Fibroblast of skin of right quadriceps (primary cell): ENCODE measurements around the gene RGL1.

Source experiments
- DNase-seq: peaks from one replicate; pipeline ENCODE4 v3.0.0-alpha.2; 2013

The RGL1 gene

GRCh38 chr1:183824291-183824690 is 19.4 kb downstream of the RGL1 start:
- no peak for DNase-seq

DNA sequence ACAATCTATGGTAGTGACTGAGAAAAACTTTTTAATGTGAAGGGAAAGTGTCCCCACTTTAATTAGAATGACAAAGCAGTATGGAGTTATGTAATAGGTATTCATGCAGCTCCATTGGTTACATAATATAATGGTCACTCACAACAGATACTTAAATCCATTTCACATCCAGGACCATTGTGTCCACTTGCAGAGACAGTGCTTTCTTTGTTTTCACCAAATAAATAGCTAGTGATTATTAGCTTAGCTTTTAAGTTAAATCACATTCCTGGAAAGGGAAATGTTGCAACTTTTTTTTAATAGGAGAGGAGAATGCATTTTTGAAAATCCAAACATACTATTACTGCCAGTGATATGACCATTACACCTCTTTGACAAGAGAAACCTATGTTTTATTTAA is 22.9 kb downstream of the RGL1 start:
- DNase-seq: no peak

- DNase-seq: no peak
These were observed 25.5 kb downstream of the RGL1 start for GRCh38 chr1:183830389-183830788.

DNA sequence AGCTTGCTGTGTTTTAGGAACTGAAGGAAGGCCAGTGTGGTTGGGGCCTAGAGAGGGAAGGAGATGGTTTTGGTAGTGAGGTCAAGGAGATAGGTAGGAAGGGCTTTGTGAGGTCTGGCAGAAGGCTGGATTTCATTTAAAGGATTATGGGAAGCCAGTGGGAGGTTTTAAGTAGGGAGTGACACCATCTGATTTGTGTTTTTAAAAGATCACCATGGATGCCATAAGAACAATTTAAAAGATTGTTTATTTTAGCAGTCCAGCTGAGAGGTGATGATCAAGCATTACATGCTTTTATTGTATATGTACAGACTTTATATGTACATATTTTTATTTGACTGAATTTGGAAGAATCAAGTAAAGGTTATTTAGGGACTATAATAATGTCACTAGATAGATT is 26.4 kb downstream of the RGL1 start:
- DNase-seq: no peak

GRCh38 chr1:183832459-183832858 is 27.5 kb downstream of the RGL1 start:
- DNase-seq: no peak

DNA sequence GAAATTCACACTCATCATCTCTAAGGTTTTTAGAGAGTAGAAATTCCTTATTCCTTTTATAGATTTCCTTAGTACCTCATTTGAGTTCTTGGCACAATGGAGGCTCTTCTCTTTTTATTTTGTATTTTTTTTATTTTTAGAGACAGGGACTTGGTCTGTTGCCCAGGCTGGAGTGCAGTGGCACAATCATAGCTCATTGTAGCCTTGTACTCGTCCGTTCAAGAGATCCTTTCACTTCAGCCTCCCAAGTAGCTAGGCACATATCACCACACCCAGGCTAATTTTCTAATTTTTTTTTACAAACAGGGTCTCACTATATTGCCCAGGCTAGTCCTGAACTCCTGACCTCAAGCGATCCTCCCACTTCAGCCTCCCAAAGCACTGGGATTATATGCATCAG is 29.6 kb downstream of the RGL1 start:
- no peak for DNase-seq

DNA sequence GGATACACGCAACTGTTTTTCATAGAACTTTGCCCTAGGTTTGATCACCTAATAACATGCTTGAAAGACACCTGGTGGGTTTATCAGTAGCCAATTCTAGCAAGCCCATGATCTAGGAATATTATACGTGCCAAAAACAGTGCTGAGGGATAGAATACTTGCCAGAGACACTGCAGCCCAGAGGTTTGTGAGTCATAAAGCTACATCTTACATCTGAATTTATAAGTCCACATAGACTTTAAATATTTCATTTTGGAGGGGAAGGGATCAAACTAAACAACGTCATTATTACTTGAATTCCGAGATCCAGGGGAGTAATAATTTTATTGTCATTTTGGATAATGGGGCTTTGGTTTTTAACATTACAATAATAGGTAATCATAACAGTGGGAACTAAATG is 31.7 kb downstream of the RGL1 start:
- DNase-seq: no peak

- no peak for DNase-seq
These were observed 32.1 kb downstream of the RGL1 start for GRCh38 chr1:183837062-183837461.

- no peak for DNase-seq
These were observed 33.3 kb downstream of the RGL1 start for GRCh38 chr1:183838221-183838620.

DNA sequence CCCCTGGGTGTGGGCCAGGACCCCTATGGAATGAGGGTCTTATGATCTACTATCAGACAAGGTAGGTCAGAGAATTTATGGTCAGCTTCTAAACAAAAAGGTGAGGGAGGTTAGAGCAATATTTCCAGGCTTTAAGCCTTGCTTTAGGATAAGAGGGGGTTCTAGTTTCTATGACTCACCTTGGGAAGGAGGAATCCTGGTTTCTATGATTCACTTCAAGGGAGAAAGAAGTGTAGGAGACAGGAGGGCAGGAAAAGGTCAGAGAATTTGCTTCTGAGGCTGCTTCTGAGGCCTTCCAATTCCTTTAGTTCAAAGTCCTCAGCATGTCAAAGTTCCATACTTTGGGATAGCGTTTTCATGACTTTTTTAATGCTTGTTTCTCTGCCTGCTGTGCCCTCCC is 35.2 kb downstream of the RGL1 start:
- DNase-seq: peak; percentile 67

GRCh38 chr1:183841550-183841949 is 36.6 kb downstream of the RGL1 start:
- DNase-seq: no peak

DNA sequence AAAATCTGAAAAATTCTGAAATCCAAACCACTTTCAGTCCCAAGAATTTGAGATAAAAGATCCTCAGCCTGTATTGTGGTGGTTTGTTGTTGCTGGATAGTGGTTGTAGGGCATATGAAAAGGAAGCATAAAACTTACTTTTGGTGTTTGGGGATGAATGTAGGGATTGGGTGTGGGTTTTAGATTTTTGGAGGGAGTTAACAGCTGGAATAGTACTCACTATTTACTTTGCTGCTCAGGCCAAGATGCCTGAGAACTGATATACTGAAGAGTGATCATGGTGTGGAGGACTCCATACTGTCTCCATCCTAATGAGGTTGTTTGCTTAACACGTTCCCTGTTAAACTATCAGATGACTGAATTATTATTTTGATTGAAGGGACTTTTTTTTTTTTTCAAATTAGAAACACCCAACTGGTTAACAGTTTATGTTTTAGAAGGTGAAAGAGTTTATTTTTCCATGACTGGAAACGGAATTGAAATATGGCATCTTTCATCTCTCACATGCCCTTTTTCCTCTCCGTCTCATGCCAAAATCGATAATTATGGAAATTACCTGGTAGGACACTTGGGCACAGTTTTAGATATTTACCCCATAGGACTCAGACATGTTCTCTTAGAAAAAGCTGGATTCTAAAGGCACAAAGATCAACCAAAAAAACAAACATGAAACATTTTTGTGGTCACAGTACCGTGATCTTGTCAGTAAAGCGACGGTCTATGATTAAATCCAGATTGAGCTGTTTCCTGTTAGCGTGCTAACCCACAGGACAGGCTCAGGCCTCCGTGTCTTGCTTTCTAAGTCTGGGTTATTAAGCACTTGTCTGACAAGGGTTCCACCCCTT is 37.3 kb downstream of the RGL1 start:
- peak; percentile 97 for DNase-seq

- no peak for DNase-seq
These were observed 37.9 kb downstream of the RGL1 start for GRCh38 chr1:183842795-183843144.

- DNase-seq: no peak
These were observed 39.9 kb downstream of the RGL1 start for GRCh38 chr1:183844806-183845205.

GRCh38 chr1:183845681-183846080 is 40.8 kb downstream of the RGL1 start:
- peak; percentile 48 for DNase-seq

GRCh38 chr1:183847641-183848040 is 42.7 kb downstream of the RGL1 start:
- no peak for DNase-seq

DNA sequence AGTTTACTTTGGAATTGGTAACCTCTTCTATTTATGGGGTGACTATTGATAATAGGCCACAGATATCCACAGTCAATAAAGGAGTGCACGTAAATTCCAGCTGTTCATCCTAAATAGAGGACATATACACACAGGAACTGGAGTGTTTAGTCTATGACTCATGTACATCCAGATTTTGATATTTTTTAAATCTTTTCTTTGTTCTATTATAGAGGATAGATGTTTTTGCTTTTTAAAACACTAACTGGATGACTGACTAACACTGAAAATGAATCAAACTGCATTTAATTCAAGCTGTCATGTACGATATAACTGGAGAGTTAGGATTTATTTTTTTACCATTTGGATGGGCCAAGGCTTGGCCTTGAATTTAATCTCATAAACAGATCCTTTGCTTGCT is 45.9 kb downstream of the RGL1 start:
- DNase-seq: no peak

DNA sequence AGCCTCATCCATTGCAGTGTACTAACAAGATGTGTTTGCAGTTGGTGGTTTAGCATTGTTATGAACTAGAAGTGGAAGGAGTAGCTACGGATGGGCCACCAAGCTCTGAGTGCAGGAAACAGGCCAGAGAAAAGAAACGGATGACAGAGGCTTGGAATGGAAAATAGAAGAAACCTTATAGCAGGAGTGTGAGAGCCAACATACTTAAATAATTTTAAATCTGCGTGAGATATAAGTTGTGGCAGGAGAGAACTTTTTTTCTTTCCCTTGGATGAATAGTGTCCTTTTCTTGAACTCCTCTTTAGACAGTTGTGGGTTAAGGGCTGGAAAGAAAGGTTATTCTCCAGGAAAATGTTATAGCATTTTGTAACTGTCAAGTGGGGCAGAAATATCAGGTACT is 54.2 kb downstream of the RGL1 start:
- DNase-seq: no peak

DNA sequence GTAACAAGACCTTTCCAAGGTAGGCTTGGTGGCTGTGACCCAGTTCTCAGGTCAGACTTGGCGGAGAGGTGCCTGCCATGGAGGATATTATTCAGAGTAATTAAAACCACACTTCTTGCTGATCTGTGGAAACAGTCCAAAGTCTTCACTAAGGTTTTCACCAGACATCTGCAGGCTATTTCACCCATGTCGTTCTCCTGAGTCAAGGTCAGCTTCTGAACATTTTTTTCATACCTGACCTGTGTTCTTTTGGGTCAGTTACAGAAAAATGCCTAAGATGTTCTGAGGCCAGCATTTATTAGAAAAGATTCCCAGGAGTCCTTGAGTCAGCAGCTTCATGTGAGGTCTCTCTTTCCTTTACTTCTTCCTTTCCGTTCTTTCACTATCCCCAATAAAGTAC is 54.9 kb downstream of the RGL1 start:
- DNase-seq: peak; percentile 72

- no peak for DNase-seq
These were observed 58.0 kb downstream of the RGL1 start for GRCh38 chr1:183862967-183863366.

GRCh38 chr1:183863852-183864251 is 58.9 kb downstream of the RGL1 start:
- DNase-seq: no peak

DNA sequence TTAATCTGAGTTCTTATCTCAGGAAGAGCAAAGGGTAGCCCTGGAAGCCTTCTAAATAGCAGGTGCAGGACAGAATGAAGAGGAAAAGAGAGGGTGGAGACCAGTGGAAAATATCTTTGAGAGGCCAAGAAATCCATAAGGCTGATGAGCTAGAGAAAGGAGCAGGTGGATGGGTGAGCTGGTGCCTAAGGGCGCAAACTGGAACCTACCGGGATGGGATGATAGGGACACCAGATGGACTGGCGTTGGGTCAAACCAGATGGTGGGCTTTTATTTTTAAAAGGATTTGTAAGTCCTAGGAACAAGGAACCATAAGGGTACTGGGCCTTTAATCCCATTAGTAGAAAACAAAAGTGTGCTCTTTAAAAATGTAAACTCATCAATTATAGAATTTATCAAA is 59.7 kb downstream of the RGL1 start:
- DNase-seq: no peak

GRCh38 chr1:183869230-183869629 is 64.3 kb downstream of the RGL1 start:
- DNase-seq: no peak

DNA sequence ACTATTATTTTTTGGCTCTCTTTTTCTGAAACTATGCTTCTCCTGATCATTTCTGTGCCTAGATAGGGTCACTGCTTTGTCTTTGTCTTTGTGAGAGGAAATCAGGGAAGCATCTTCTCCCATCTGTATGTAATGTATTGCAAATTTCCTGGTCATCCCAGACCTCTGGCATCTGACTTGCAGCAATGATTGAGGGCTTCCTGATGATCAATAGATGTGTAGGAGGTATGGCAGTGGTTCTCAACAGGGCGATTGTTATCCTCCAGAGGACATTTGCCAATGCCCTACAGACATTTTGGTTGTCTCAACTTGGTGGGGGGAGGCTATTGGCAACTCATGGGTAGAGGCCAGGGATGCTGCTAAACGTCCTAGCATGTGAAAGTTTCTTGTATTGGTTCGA is 64.7 kb downstream of the RGL1 start:
- DNase-seq: no peak

- no peak for DNase-seq
These were observed 65.6 kb downstream of the RGL1 start for GRCh38 chr1:183870351-183871077.
